ENCODE data around the gene KANTR. TPM values are rescaled to one million over a fixed set of nuclear protein-coding genes. Genes with fewer than 3 reads are reported as not detected.

KANTR gene
- total RNA-seq, 1 experiment from 2014 or later, result 7.7 TPM

DNA sequence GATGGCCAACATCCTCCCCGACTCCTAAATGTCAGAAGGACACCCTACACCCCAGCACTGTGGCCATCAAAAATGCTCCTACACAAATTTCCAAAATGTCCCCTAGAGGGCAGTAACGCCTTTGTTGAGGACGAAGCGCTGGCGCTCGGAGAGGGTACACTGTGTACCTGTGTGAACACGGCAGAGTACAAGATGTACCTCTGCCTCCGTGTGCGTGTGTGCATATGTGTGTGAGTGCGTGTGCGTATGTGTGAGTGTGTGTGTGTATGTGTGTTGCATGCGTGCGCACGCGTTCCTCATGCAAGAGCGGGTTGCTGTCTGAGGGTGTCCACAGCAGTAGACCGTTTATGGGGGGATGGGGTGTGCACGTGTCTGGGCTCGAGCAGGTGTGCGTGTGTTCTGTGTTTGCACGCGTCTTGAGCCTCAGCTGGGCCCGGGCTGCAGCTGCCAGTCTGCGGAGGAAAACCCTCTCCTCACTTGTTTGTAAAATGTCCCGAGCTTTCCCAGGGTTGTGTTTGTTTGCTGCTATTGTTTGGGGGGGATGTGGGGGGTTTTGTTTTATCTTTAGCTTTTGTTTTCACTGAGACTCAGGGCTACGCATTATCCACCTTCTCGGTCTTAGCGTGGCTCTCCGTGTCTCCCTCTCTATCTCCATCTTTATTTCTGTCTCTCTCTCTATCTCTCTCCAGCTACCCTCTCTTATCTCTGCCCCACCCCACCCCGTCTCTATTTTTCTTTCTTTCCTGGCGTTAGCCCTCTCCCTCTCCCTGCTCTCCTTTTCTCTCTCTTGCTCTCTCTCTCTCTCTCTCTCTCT lies 22.1 kb upstream of the KANTR start:
- H3K27ac Mint-ChIP-seq, result no peak overlapping the region

More for the DNA sequence above, 22.1 kb upstream of the KANTR start:
- Histone ChIP-seq H3T11ph (ENCODE audit: low read length) (no peak overlapping the region), H3K79me2 (ENCODE audit: insufficient read depth, low read length) (no peaks in the 10 kb centered on the region), H3K9ac (ENCODE audit: extremely low read depth, insufficient read length, low read length) (no peak overlapping the region), H4K8ac (replicated peaks; ENCODE audit: insufficient read length, low read depth, low read length) (no peak overlapping the region), H3K56ac (ENCODE audit: insufficient read length, low read depth, low read length) (no peak overlapping the region), H3K4me1 (ENCODE audit: insufficient read depth, low read length) (no peaks in the 10 kb centered on the region), H3K4me2 (ENCODE audit: insufficient read depth, insufficient read length, low read length) (peak overlapping the region; percentile 59), H2BK20ac (ENCODE audit: low read depth, low read length, poor library complexity, severe bottlenecking) (no peak overlapping the region), H4K20me1 (ENCODE audit: control insufficient read depth, insufficient read depth, insufficient read length) (no peaks in the 10 kb centered on the region), H3K9me3 (ENCODE audit: control insufficient read depth, low read depth, low read length) (peaks cover 14% of the 10 kb centered on the region), H2BK12ac (ENCODE audit: insufficient read length, low read depth, low read length) (no peak overlapping the region), H3K27ac (ENCODE audit: insufficient read length, low read depth, low read length) (no peak overlapping the region), H3K14ac (ENCODE audit: insufficient read depth, low read length) (no peak overlapping the region), H2AFZ (ENCODE audit: low read length) (no peak overlapping the region), H3K4ac (ENCODE audit: low read depth, low read length) (no peak overlapping the region), H3K23ac (ENCODE audit: insufficient read length, low read depth, low read length) (no peak overlapping the region), H2AK5ac (ENCODE audit: insufficient read length, low read length) (no peak overlapping the region), H3K18ac (ENCODE audit: insufficient read length, low read depth, low read length) (no peak overlapping the region), H3K79me1 (ENCODE audit: insufficient read depth, low read depth, low read length, poor library complexity, severe bottlenecking) (no peaks in the 10 kb centered on the region), H2BK120ac (ENCODE audit: low read depth, low read length, poor library complexity, severe bottlenecking) (no peak overlapping the region), H4K5ac (ENCODE audit: insufficient read length, low read depth, low read length) (no peak overlapping the region), H4K91ac (ENCODE audit: insufficient read length, low read depth, low read length) (no peak overlapping the region), H2BK5ac (ENCODE audit: insufficient read length, low read length) (no peak overlapping the region), H3K23me2 (ENCODE audit: insufficient read length, low read depth, low read length, poor library complexity, severe bottlenecking) (peaks cover 4% of the 10 kb centered on the region), H3K27me3 (ENCODE audit: insufficient read depth, low read length) (no peaks in the 10 kb centered on the region), H2BK15ac (ENCODE audit: low read depth, low read length) (no peak overlapping the region)
- DNase-seq, result peak; percentile 50
- Mint-ChIP-seq H3K4me1 (peaks cover 13 to 14% of the 10 kb centered on the region in 2 experiments), H3K27me3 (ENCODE audit: low read depth) (peaks cover 3% of the 10 kb centered on the region), H3K4me3 (peak overlapping the region; percentile 52 to 79), H3K36me3 (ENCODE audit: insufficient read depth in 1 of 3, low read depth in 3 of 3) (peaks cover 2 to 9% (median 4%) of the 10 kb centered on the region in 3 experiments; a peak in 5 of 7 replicates), H3K9me3 (peaks cover 61 to 64% of the 10 kb centered on the region in 2 experiments)
- WGBS (ENCODE audit: extremely low coverage, insufficient read length, low lambda C conversion rate), result no CpG with 5 or more reads among the region's 31 CpGs
- TF ChIP-seq, protein P1, sequence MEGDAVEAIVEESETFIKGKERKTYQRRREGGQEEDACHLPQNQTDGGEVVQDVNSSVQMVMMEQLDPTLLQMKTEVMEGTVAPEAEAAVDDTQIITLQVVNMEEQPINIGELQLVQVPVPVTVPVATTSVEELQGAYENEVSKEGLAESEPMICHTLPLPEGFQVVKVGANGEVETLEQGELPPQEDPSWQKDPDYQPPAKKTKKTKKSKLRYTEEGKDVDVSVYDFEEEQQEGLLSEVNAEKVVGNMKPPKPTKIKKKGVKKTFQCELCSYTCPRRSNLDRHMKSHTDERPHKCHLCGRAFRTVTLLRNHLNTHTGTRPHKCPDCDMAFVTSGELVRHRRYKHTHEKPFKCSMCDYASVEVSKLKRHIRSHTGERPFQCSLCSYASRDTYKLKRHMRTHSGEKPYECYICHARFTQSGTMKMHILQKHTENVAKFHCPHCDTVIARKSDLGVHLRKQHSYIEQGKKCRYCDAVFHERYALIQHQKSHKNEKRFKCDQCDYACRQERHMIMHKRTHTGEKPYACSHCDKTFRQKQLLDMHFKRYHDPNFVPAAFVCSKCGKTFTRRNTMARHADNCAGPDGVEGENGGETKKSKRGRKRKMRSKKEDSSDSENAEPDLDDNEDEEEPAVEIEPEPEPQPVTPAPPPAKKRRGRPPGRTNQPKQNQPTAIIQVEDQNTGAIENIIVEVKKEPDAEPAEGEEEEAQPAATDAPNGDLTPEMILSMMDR (conservative IDR thresholded peaks at IDR 0.05), result peak; percentile 67

All from H9 (cell line).